OCI-LY1 (cell line): ENCODE results near the gene SLC15A1.

Experiments
- H2AFZ ChIP-seq: fragments of 200-600 bp; sonication (generic), shearing (Covaris generic); 2 replicates; pipeline ENCODE4 v1.6.0; 2014; ENCODE audit warnings: antibody characterized with exemption, mild to moderate bottlenecking, low read length
- H3F3A ChIP-seq: fragments of 200-600 bp; sonication (generic), shearing (Covaris generic); 2 replicates; pipeline ENCODE4 v1.6.0; 2014; ENCODE audit warnings: mild to moderate bottlenecking, antibody characterized with exemption, low read length, moderate library complexity; ENCODE audit not compliant: insufficient read depth
- H3K27ac ChIP-seq: fragments of 200-600 bp; sonication (generic); 2 replicates; pipeline ENCODE4 v1.5.1; 2014; ENCODE audit warnings: low read length, mixed run types, mild to moderate bottlenecking, low read depth; ENCODE audit not compliant: poor library complexity, severe bottlenecking
- H3K27me3 ChIP-seq: fragments of 200-600 bp; sonication (generic); 2 replicates; pipeline ENCODE4 v1.6.0; 2014; ENCODE audit warnings: antibody characterized with exemption, mild to moderate bottlenecking, low read length, moderate library complexity; ENCODE audit not compliant: insufficient read depth
- H3K36me3 ChIP-seq: fragments of 200-600 bp; sonication (generic); 2 replicates; pipeline ENCODE4 v1.6.1; 2014; ENCODE audit warnings: mild to moderate bottlenecking, antibody characterized with exemption, low read length, moderate library complexity, mixed read lengths; ENCODE audit not compliant: insufficient read depth
- H3K4me1 ChIP-seq: fragments of 200-600 bp; sonication (generic); 2 replicates; pipeline ENCODE4 v1.5.1; 2014; ENCODE audit warnings: mild to moderate bottlenecking, low read length, moderate library complexity; ENCODE audit not compliant: insufficient read depth, severe bottlenecking
- H3K4me2 ChIP-seq: fragments of 200-600 bp; sonication (generic), shearing (Covaris generic); 2 replicates; pipeline ENCODE4 v1.6.1; 2014; ENCODE audit warnings: low read length
- H3K4me3 ChIP-seq: fragments of 200-600 bp; sonication (generic); 2 replicates; pipeline ENCODE4 v1.5.1; 2014; ENCODE audit warnings: low read length, low read depth, mild to moderate bottlenecking, mixed read lengths; ENCODE audit not compliant: poor library complexity, severe bottlenecking
- H3K79me2 ChIP-seq: fragments of 200-600 bp; shearing (Covaris generic); 2 replicates; pipeline ENCODE4 v1.6.1; 2016; ENCODE audit warnings: mixed run types, low read length, mixed read lengths; ENCODE audit not compliant: insufficient read depth
- H3K9ac ChIP-seq: fragments of 200-600 bp; sonication (generic), shearing (Covaris generic); 2 replicates; pipeline ENCODE4 v1.6.1; 2014; ENCODE audit warnings: mild to moderate bottlenecking, low read length, mixed read lengths
- H3K9me2 ChIP-seq: fragments of 200-600 bp; sonication (generic), shearing (Covaris generic); 2 replicates; pipeline ENCODE4 v1.6.1; 2014; ENCODE audit warnings: low read depth, mild to moderate bottlenecking, low read length, mixed read lengths
- H3K9me3 ChIP-seq: fragments of 200-600 bp; shearing (Covaris generic); 2 replicates; pipeline ENCODE4 v1.6.1; 2014; ENCODE audit warnings: low read length, mixed read lengths
- H4K20me1 ChIP-seq: fragments of 200-600 bp; sonication (generic), shearing (Covaris generic); 2 replicates; pipeline ENCODE4 v1.6.0; 2016; ENCODE audit warnings: mild to moderate bottlenecking, low read length; ENCODE audit not compliant: insufficient read depth
- EZH2 ChIP-seq: fragments of 200-600 bp; sonication (generic), shearing (Covaris generic); IDR thresholded peaks from 2 replicates; pipeline ENCODE4 v1.8.0; 2017; ENCODE audit warnings: borderline replicate concordance, mixed run types, mild to moderate bottlenecking, antibody characterized with exemption, low read length, moderate library complexity, mixed read lengths
- TF ChIP-seq, protein P1 (sequence below): fragments of 200-600 bp; sonication (generic), shearing (Covaris generic); IDR thresholded peaks from 2 replicates; pipeline ENCODE4 v1.5.1; 2017; ENCODE audit warnings: mild to moderate bottlenecking, antibody characterized with exemption, low read length, moderate library complexity, mixed read lengths

SLC15A1 gene

DNA sequence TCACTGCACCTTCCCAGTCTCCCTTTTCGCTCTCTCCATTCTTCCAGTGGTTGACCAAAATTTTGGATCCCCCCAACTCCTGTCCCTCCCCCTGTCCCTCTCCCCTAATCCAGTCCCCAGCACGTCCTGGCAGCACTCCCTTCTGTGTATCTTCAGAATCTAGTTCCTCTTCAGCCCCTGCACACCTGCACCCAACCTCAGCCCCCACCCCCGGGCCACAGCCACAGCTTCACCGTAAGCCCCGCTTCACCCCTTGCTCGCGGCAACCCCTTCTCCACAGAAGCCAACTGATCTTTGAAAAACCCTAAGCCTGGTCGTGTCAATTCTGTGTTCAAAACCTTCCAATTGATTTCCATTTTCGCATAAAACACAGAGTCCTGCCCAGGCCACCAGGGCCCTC lies 35.5 kb upstream of the SLC15A1 start:
- H3K4me3 ChIP-seq: no peak overlapping the region
- H3K79me2 ChIP-seq: no peaks in the 10 kb centered on the region
- H3F3A ChIP-seq: no peaks in the 10 kb centered on the region
- H3K4me2 ChIP-seq: no peak overlapping the region
- H4K20me1 ChIP-seq: no peaks in the 10 kb centered on the region
- TF ChIP-seq, protein P1, sequence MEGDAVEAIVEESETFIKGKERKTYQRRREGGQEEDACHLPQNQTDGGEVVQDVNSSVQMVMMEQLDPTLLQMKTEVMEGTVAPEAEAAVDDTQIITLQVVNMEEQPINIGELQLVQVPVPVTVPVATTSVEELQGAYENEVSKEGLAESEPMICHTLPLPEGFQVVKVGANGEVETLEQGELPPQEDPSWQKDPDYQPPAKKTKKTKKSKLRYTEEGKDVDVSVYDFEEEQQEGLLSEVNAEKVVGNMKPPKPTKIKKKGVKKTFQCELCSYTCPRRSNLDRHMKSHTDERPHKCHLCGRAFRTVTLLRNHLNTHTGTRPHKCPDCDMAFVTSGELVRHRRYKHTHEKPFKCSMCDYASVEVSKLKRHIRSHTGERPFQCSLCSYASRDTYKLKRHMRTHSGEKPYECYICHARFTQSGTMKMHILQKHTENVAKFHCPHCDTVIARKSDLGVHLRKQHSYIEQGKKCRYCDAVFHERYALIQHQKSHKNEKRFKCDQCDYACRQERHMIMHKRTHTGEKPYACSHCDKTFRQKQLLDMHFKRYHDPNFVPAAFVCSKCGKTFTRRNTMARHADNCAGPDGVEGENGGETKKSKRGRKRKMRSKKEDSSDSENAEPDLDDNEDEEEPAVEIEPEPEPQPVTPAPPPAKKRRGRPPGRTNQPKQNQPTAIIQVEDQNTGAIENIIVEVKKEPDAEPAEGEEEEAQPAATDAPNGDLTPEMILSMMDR: no peak
- TF ChIP-seq EZH2: no peak
- H2AFZ ChIP-seq: no peak overlapping the region
- no peak overlapping the region for H3K27ac ChIP-seq
- H3K9me3 ChIP-seq: no peaks in the 10 kb centered on the region
- H3K9ac ChIP-seq: no peak overlapping the region
- H3K9me2 ChIP-seq: no peaks in the 10 kb centered on the region
- no peaks in the 10 kb centered on the region for H3K27me3 ChIP-seq
- H3K36me3 ChIP-seq: no peaks in the 10 kb centered on the region
- H3K4me1 ChIP-seq: no peaks in the 10 kb centered on the region

DNA sequence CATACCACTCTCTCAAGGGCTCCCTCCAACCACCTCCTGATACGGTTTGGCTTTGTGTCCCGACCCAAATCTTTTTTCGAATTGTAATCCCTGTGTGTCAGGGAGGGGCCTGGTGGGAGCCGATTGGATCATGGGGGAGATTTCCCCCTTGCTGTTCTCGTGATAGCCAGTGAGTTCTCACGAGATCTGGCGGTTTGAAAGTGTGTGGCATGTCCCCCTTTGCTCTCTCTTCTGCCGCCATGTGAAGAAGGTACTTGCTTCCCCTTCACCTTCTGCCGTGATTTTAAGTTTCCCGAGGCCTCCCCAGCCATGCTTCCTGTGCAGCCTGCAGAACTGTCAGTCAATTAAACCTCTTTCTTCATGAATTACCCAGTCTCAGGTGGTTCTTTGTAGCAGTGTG lies 34.7 kb upstream of the SLC15A1 start:
- Histone ChIP-seq H3K4me2 (no peak overlapping the region), H3K27me3 (no peaks in the 10 kb centered on the region), H3K36me3 (no peaks in the 10 kb centered on the region), H3K9ac (no peak overlapping the region), H3F3A (no peaks in the 10 kb centered on the region), H3K9me2 (no peaks in the 10 kb centered on the region), H4K20me1 (no peaks in the 10 kb centered on the region), H3K4me1 (no peaks in the 10 kb centered on the region), H3K9me3 (no peaks in the 10 kb centered on the region), H3K79me2 (no peaks in the 10 kb centered on the region), H3K4me3 (no peak overlapping the region), H3K27ac (no peak overlapping the region), H2AFZ (no peak overlapping the region)
- TF ChIP-seq, protein P1: no peak
- no peak for TF ChIP-seq EZH2

DNA sequence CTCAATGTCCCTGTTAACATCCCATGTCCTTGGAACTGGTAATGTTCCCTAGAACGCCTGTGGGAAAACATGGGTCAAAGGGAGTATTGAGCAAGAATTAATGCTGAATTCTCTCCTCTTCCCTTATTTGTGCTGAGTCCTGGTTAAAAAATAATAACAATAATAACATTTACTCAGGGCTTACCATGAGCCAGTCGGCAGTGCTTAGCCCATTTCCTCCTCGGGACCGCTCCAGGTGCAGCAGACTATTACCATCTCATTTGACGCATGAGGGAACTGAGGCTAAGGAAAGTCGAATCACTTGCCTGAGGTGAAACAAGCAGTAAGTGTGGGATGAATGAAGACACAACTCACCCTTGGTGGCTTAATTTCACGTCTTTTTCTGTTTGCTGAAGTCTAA lies 33.6 kb upstream of the SLC15A1 start:
- H3K4me2 ChIP-seq: no peak overlapping the region
- no peak overlapping the region for H3K9ac ChIP-seq
- H3K27ac ChIP-seq: no peak overlapping the region
- no peak overlapping the region for H3K4me3 ChIP-seq
- H3K36me3 ChIP-seq: no peaks in the 10 kb centered on the region
- no peaks in the 10 kb centered on the region for H3K27me3 ChIP-seq
- no peaks in the 10 kb centered on the region for H3K4me1 ChIP-seq
- no peaks in the 10 kb centered on the region for H3K79me2 ChIP-seq
- H3K9me2 ChIP-seq: no peaks in the 10 kb centered on the region
- no peak overlapping the region for H2AFZ ChIP-seq
- TF ChIP-seq, protein P1: no peak
- no peak for TF ChIP-seq EZH2
- H4K20me1 ChIP-seq: no peaks in the 10 kb centered on the region
- no peaks in the 10 kb centered on the region for H3K9me3 ChIP-seq
- H3F3A ChIP-seq: no peaks in the 10 kb centered on the region
